ENCODE data around the gene COL28A1.

DNA sequence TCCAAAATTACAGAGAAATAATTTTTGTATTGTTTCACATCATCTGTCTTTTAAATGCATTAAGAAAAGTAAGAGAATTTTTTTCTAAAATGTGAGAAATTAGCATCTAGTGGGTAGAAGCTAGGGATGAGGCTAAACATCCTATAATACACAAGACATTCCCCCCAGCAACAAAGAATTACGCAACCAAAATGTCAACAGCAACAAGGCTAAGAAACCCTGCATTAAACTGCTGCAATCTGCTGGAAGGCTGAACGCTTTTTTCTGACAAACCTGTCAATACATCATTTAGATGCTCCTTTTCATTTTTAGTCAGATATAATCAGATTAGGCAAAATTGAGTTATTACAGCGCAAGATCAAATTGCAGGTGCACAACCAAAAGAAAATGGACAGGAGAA is 191.1 kb downstream of the COL28A1 start:
- TF ChIP-seq EZH2phosphoT487 (IDR thresholded peaks at IDR 0.05): no peak
- TF ChIP-seq, protein P1, sequence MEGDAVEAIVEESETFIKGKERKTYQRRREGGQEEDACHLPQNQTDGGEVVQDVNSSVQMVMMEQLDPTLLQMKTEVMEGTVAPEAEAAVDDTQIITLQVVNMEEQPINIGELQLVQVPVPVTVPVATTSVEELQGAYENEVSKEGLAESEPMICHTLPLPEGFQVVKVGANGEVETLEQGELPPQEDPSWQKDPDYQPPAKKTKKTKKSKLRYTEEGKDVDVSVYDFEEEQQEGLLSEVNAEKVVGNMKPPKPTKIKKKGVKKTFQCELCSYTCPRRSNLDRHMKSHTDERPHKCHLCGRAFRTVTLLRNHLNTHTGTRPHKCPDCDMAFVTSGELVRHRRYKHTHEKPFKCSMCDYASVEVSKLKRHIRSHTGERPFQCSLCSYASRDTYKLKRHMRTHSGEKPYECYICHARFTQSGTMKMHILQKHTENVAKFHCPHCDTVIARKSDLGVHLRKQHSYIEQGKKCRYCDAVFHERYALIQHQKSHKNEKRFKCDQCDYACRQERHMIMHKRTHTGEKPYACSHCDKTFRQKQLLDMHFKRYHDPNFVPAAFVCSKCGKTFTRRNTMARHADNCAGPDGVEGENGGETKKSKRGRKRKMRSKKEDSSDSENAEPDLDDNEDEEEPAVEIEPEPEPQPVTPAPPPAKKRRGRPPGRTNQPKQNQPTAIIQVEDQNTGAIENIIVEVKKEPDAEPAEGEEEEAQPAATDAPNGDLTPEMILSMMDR (IDR thresholded peaks at IDR 0.05): no peak

All from neural progenitor cell (in vitro differentiated cells).